ENCODE measurements around the gene MYO1A. TPM values are rescaled to one million over a fixed set of nuclear protein-coding genes. Genes with fewer than 3 reads are reported as not detected.
A peak's percentile ranks its signal among the peaks of the same experiment; 100 is the strongest.

MYO1A gene
- total RNA-seq, 2 experiments from 2014 or later: 0.61 to 0.97 TPM

DNA sequence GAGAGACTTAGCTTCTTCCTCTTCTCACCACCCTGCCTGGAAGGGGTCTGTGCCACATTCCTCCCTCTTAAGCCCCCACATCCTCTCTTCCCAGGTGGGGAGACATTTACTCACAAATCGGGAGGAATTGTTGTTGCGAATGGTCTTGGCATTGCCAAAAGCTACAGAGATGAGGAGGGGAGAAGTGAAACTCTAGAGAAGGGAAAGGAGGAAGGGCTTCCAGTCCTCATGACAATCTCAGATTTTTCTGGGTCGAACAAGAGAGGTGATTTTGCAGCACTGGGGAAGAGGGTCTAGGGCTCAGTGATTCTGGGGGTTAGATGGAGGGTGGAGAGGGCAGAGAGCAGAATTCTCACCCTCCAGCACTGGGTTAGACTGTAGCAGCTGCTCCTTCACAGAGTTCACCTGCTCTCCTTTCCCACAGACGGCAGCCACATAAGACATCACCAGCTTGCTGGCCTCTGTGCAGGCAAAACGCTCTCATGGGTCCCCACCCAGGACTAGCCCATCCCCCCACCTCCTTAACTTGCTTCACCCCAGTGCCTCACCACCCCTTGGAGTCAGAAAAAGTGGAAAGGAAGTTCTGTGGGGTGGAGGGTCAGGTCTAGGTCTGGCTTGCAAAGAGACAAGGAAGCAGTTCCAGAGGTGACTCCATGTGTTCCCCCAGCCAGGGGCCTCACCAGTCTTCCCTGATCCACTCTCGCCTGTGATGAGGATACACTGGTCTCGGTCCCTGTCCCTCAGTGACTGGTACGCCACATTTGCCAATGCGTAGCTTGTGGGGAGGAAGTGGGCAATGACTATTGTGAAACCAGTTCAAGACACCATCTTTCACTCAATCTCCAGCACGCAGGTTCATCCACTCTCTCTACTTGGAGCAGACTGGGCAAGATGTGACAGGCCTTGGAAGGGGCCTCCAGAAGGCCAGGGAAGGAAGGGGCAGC, 2.7 kb downstream of the MYO1A start:
- CTCF ChIA-PET: interaction anchor here (0.9 to 5.7 kb wide), 11 partner anchors 11 to 77 kb away, joined by 3 to 42 read pairs (median 4); partner anchors contain the start of gene STAT6
- peak overlapping the region; percentile 65 for H3K27ac Mint-ChIP-seq
- POLR2A ChIA-PET: interaction anchor here (0.7 to 1.4 kb wide), 4 partner anchors 19 to 64 kb away, joined by 3 to 4 read pairs (median 3); partner anchors contain the start of genes STAT6 and TAC3
- H3K9me3 Mint-ChIP-seq: no peaks in the 10 kb centered on the region
- H3K27me3 Mint-ChIP-seq: no peaks in the 10 kb centered on the region
- intact Hi-C loops (cut with micrococcal nuclease): loop anchor here (1.0 to 2.0 kb wide), 2 partner anchors 18 to 39 kb away; no protein-coding TSS in a partner anchor
- no peaks in the 10 kb centered on the region for H3K36me3 Mint-ChIP-seq
- H3K4me3 Mint-ChIP-seq: peak overlapping the region; percentile 28
- peaks cover 21% of the 10 kb centered on the region for H3K4me1 Mint-ChIP-seq (ENCODE audit: low read depth)
- DNase-seq: peak; percentile 83

DNA sequence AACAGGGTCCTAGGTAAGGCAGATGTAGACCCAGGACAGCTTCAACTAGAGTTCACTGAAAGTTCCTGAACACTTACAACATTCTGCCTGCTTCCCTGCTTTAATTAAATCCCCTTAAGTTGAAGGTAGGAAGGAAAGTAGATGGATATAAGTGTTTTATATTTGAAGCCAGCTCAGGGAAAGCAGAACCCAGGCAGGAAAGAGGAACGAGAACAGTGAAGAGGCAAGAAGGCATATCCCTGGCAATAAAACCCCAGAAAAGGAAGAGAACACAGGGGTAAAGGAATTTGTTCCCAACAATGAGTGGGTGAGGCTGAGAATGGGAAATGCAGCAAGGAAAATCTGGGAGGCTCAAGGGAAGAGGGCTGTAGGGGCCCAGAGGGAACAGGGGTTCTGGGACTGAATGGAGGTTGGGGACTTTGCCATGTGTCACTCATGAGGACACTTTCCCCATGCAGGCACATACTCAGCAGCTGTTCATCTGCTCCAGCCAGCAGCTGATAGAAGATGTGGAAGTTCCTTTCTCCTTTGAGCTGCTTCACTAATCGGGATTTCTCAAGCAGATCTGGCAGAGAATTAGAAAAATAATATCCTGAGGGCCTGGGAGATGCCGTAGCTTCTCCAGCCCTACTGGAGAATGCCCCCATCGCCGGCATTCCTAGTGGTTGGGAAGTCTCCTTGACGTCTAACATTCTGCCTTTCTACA, 3.7 kb downstream of the MYO1A start:
- intact Hi-C loops (cut with micrococcal nuclease): loop anchor here (2.0 kb wide), 1 partner anchor 19 kb away; no protein-coding TSS in a partner anchor
- Mint-ChIP-seq H3K27me3 (no peaks in the 10 kb centered on the region), H3K27ac (no peak overlapping the region), H3K9me3 (no peaks in the 10 kb centered on the region), H3K4me1 (ENCODE audit: low read depth) (peaks cover 21% of the 10 kb centered on the region), H3K36me3 (no peaks in the 10 kb centered on the region), H3K4me3 (no peak overlapping the region)
- ChIA-PET POLR2A (interaction anchor here (0.7 to 1.1 kb wide), 2 partner anchors 18 to 30 kb away, joined by 3 read pairs; partner anchors contain the start of gene TAC3), CTCF (interaction anchor here (0.9 to 1.7 kb wide), 4 partner anchors 10 to 78 kb away, joined by 3 to 6 read pairs (median 4); no protein-coding TSS in a partner anchor)
- DNase-seq: no peak

DNA sequence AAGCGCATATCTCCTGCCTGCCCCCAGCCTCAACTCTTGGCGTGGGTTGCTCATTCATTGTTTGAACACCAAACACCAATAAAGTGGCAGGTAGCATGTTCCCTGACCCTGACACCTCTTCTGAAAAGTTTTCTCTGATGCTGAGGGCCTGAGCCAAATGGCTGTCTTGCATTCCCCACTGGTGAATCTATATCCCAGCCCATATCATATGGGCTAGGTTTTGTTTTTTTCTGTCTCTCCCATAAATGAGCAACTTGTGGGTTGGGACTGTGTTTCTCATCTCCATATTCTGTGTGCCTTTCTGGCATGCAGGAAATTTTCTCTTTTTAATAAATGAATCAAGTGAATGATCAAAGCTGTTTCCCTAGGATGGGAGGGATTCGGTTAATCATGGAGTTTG, 5.0 kb downstream of the MYO1A start:
- no peak overlapping the region for H3K4me3 Mint-ChIP-seq
- ChIA-PET POLR2A (no interaction called here), CTCF (no interaction called here)
- no peak overlapping the region for H3K27ac Mint-ChIP-seq
- no peaks in the 10 kb centered on the region for H3K36me3 Mint-ChIP-seq
- no peaks in the 10 kb centered on the region for H3K27me3 Mint-ChIP-seq
- no peak for DNase-seq
- peaks cover 21% of the 10 kb centered on the region for H3K4me1 Mint-ChIP-seq (ENCODE audit: low read depth)
- no peaks in the 10 kb centered on the region for H3K9me3 Mint-ChIP-seq
- intact Hi-C loops (cut with micrococcal nuclease): loop anchor here (2.0 kb wide), 1 partner anchor 14 kb away; no protein-coding TSS in a partner anchor

DNA sequence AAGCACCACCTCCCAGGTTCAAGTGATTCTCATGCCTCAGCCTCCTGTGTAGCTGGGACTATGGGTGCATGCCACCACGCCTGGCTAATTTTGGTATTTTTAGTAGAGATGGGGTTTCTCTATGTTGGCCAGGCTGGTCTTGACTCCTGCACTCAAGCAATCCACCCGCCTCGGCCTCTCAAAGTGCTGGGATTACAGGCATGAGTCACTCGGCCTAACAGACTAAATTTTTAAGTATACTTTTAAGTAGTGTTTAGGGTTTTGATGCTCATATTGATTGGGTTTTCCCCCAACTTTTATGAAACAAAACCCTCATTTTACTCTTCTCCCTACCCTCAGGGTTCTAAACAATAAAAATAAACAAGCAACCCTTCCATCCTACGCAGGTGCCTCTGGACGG, 5.5 kb downstream of the MYO1A start:
- DNase-seq: no peak
- no peak overlapping the region for H3K4me3 Mint-ChIP-seq
- no peak overlapping the region for H3K27ac Mint-ChIP-seq
- ChIA-PET CTCF (no interaction called here), POLR2A (no interaction called here)
- peaks cover 21% of the 10 kb centered on the region for H3K4me1 Mint-ChIP-seq (ENCODE audit: low read depth)
- no peaks in the 10 kb centered on the region for H3K9me3 Mint-ChIP-seq
- intact Hi-C loops (cut with micrococcal nuclease): loop anchor here (2.0 kb wide), 1 partner anchor 14 kb away; no protein-coding TSS in a partner anchor
- H3K36me3 Mint-ChIP-seq: no peaks in the 10 kb centered on the region
- H3K27me3 Mint-ChIP-seq: no peaks in the 10 kb centered on the region

- H3K27ac Mint-ChIP-seq: no peak overlapping the region
- POLR2A ChIA-PET: no interaction called here
These were observed 7.2 kb downstream of the MYO1A start for GRCh38 chr12:57042695-57043094.

GRCh38 chr12:57040750-57041149, 9.2 kb downstream of the MYO1A start:
- H3K36me3 Mint-ChIP-seq: no peaks in the 10 kb centered on the region
- no peaks in the 10 kb centered on the region for H3K9me3 Mint-ChIP-seq
- CTCF ChIA-PET: interaction anchor here (1.2 to 1.9 kb wide), 2 partner anchors 22 to 39 kb away, joined by 4 to 8 read pairs; no protein-coding TSS in a partner anchor
- H3K4me1 Mint-ChIP-seq (ENCODE audit: low read depth): no peaks in the 10 kb centered on the region
- no peak for DNase-seq
- intact Hi-C loops (cut with micrococcal nuclease): no loop called here
- no peak overlapping the region for H3K4me3 Mint-ChIP-seq
- H3K27me3 Mint-ChIP-seq: no peaks in the 10 kb centered on the region
- no peak overlapping the region for H3K27ac Mint-ChIP-seq
- POLR2A ChIA-PET: no interaction called here

More at GRCh38 chr12:57042695-57043094, 7.2 kb downstream of the MYO1A start:
- intact Hi-C loops (cut with micrococcal nuclease): no loop called here
- Mint-ChIP-seq H3K9me3 (no peaks in the 10 kb centered on the region), H3K4me3 (no peak overlapping the region), H3K36me3 (no peaks in the 10 kb centered on the region), H3K4me1 (ENCODE audit: low read depth) (peaks cover 15% of the 10 kb centered on the region), H3K27me3 (no peaks in the 10 kb centered on the region)
- no peak for DNase-seq
- CTCF ChIA-PET: interaction anchor here (1.3 to 1.6 kb wide), 2 partner anchors 27 to 55 kb away, joined by 4 to 5 read pairs; no protein-coding TSS in a partner anchor

DNA sequence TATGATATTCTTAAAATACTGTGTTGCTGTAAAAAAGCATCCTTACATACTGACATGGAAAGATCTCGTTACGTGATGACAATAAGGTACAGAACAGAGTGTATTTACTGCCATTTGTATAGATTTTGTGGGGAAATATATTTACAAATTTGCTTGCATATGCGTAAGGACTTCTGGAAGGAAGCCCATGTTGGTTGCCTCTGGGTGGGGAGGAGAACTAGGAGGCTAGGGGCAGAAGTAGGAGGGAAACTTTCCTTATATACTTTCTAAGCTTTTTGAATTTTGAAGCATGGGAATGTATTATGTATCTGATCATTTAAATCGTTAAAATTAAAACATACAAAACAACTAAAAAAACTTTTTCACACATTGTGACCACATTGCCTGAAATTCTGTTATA, 9.7 kb downstream of the MYO1A start:
- no peaks in the 10 kb centered on the region for H3K4me1 Mint-ChIP-seq (ENCODE audit: low read depth)
- ChIA-PET POLR2A (no interaction called here), CTCF (interaction anchor here (1.2 to 1.9 kb wide), 2 partner anchors 23 to 39 kb away, joined by 4 to 8 read pairs; no protein-coding TSS in a partner anchor)
- H3K9me3 Mint-ChIP-seq: no peaks in the 10 kb centered on the region
- H3K4me3 Mint-ChIP-seq: no peak overlapping the region
- no peaks in the 10 kb centered on the region for H3K27me3 Mint-ChIP-seq
- no peaks in the 10 kb centered on the region for H3K36me3 Mint-ChIP-seq
- H3K27ac Mint-ChIP-seq: no peak overlapping the region
- no peak for DNase-seq
- intact Hi-C loops (cut with micrococcal nuclease): no loop called here

- intact Hi-C loops (cut with micrococcal nuclease): no loop called here
- H3K4me1 Mint-ChIP-seq (ENCODE audit: low read depth): no peaks in the 10 kb centered on the region
- H3K9me3 Mint-ChIP-seq: no peaks in the 10 kb centered on the region
- H3K36me3 Mint-ChIP-seq: no peaks in the 10 kb centered on the region
- no peak for DNase-seq
- H3K4me3 Mint-ChIP-seq: no peak overlapping the region
- no peaks in the 10 kb centered on the region for H3K27me3 Mint-ChIP-seq
- ChIA-PET POLR2A (no interaction called here), CTCF (interaction anchor here (0.9 kb wide), 1 partner anchor 32 kb away, joined by 4 read pairs; no protein-coding TSS in a partner anchor)
- H3K27ac Mint-ChIP-seq: no peak overlapping the region
These were observed 10.7 kb downstream of the MYO1A start for GRCh38 chr12:57039016-57039798.

DNA sequence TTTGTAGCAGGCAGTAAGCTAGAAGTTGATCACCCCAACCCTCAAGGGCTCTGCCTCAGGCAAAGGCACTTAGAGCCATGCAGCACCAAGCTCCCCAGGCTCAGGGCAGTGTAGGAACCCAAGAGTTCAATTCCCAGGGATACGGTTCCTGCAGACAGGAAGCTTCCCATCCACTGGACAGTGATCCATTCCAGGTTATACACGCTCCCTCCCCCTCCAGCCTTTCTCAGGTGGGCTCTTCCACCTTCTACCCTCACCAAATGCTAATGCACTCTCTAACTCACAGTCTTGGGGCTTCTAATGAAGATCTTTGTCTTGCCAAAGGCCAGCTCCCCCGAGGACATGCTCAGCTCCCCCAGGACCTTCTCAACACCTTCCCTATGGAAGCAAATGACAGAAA, 12.7 kb downstream of the MYO1A start:
- POLR2A ChIA-PET: no interaction called here
- Mint-ChIP-seq H3K36me3 (no peaks in the 10 kb centered on the region), H3K27ac (no peak overlapping the region), H3K4me1 (ENCODE audit: low read depth) (no peaks in the 10 kb centered on the region), H3K4me3 (no peak overlapping the region), H3K27me3 (no peaks in the 10 kb centered on the region), H3K9me3 (no peaks in the 10 kb centered on the region)
- CTCF ChIA-PET: interaction anchor here (1.5 to 2.2 kb wide), 2 partner anchors 12 to 26 kb away, joined by 3 to 6 read pairs; partner anchors contain the start of gene MYO1A
- intact Hi-C loops (cut with micrococcal nuclease): no loop called here
- no peak for DNase-seq

DNA sequence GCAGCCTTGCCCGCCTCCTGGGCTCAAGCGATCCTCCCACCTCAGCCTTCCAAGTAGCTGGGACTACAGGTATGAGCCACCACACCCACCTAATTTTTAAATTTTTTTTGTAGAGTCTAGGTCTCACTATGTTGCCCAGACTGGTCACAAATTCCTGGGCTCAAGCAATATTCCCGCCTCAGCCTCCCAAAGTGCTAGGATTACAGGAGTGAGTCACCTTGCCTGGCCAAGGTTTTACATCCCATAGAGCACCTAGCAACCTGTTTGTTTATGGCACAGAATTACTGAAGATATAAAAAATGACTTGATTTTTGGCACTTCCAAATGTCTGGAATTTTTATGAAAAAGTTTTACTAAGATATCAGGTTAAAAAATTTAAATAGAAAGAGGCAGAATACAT, 16.5 kb downstream of the MYO1A start:
- Mint-ChIP-seq H3K4me3 (no peak overlapping the region), H3K27ac (no peak overlapping the region), H3K9me3 (no peaks in the 10 kb centered on the region), H3K27me3 (no peaks in the 10 kb centered on the region), H3K36me3 (no peaks in the 10 kb centered on the region), H3K4me1 (ENCODE audit: low read depth) (peaks cover 15% of the 10 kb centered on the region)
- DNase-seq: no peak
- ChIA-PET POLR2A (no interaction called here), CTCF (interaction anchor here (0.7 to 1.4 kb wide), 3 partner anchors 31 to 154 kb away, joined by 3 read pairs; no protein-coding TSS in a partner anchor)
- intact Hi-C loops (cut with micrococcal nuclease): no loop called here

- ChIA-PET CTCF (interaction anchor here (0.8 to 2.4 kb wide), 11 partner anchors 21 to 96 kb away, joined by 3 to 15 read pairs (median 5); partner anchors contain the start of genes LRP1 and STAT6), POLR2A (interaction anchor here (1.5 to 1.6 kb wide), 2 partner anchors 79 to 80 kb away, joined by 3 to 4 read pairs; partner anchors contain the start of gene STAT6)
- H3K9me3 Mint-ChIP-seq: no peaks in the 10 kb centered on the region
- DNase-seq: no peak
- no peaks in the 10 kb centered on the region for H3K36me3 Mint-ChIP-seq
- peaks cover 31% of the 10 kb centered on the region for H3K4me1 Mint-ChIP-seq (ENCODE audit: low read depth)
- no peak overlapping the region for H3K27ac Mint-ChIP-seq
- no peaks in the 10 kb centered on the region for H3K27me3 Mint-ChIP-seq
- H3K4me3 Mint-ChIP-seq: no peak overlapping the region
- intact Hi-C loops (cut with micrococcal nuclease): loop anchor here (2.0 kb wide), 1 partner anchor 13 kb away; no protein-coding TSS in a partner anchor
These were observed 18.1 kb downstream of the MYO1A start for GRCh38 chr12:57031789-57032188.
